GM08714 (cell line): ENCODE data around the gene ADAT2.

Experiments
- H3K4me3 ChIP-seq: fragments of 200-500 bp; sonication (Bioruptor generic); 2 replicates; pipeline ENCODE4 v1.5.1; 2014; ENCODE audit warnings: mild to moderate bottlenecking, low read length, inconsistent platforms
- ZNF274 ChIP-seq: IDR thresholded peaks from 2 replicates; pipeline ENCODE4 v1.6.1; 2012; ENCODE audit warnings: mild to moderate bottlenecking, low read depth, low read length

Gene ADAT2

DNA sequence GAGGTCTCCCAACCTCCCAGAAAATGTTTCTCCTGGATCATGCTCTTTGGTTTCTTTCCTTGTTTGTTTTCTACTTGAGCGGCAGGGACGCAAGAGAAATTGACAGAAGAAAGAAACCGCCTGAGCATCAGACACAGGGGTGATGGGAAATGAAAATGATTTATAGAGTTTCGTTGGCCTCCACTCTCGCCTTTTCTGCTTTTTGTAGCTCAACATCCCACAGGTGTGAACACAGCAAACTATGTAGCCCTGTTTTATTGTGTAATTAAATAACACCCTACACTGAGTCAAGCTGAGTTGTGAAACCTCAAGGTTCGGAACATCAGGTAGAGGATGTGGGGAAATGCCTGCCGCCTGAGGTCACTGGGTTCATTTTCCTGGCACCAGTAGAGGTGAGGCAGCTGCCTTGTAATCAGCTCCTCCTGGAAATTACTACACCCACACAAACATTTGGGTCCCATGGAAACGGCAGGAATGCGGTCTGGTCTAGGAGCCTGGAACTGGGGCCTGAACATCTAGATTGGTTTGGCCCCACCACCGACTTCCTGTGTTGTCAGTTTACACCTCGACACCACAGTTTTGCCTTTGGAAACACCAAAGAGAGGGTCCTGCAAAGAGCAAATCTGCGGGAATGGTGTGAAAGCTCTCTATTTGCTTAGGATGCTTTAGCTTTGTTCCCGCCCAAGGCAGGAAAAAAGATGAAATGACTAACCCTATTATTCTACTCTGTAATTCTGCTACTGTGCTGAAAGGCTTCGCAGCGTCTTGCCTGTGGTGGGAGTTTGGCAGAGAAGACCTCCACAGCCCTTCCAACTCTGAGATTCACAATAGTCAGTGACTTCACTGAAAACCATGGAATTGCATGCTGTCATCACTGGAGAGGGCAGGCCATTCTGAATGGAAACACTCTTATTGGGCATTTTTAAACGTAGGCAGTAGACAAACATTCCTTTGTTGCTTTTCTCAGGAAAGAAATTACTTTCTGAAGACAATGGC, 53.0 kb downstream of the ADAT2 start:
- H3K4me3 ChIP-seq = no peak overlapping the region
- TF ChIP-seq ZNF274 = no peak

DNA sequence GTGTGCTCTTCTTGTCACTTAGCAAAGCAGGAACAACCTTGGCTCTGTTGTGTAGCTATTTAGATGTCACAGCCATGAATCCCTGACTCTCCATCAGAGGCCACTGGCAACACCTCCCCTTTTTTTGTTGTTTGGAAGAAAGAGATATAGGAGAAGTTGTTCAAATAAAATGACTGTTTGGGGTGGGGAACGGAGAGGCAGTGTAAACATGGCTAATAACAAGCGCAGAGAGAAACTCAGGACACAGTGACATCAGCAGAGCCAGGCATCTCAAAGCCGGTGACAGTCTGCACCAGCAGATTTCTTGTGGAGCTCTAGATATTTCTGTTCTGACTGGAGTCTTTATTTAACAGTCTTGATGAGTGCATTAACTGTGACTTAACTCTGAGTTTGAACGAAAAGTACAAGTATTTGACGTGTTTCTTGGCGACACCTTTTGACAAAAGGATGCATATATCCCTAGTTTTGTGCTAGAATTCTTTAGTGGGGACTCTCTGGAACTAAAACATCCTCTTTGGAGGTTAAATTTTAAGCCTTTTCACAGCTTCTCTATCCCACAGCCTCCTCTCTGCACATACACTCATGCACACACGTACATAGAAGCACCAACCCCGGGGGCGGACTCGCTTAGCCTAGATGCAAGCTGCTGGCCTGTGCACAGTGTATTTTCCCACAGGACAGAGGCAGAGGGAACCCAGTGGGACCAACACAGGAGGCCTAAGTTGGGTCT, 53.8 kb downstream of the ADAT2 start:
- no peak overlapping the region for H3K4me3 ChIP-seq

DNA sequence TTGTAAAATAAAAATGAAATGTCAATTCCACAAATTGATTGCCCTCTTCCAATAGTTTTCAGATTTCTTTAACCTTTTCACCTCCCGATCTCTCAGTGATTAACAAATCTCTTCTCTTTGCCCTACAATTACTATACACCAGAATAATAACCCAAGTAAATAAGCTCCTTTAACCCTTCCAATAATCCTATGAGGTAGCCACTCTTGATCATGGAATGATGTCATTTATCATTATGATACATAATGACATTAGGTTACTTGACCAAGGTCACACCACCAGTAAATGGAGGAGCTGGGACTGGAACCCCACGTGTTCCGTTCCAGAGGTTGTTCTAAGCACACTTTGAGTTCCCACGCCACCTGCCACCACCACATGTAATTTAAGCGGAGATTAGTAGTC, 54.8 kb downstream of the ADAT2 start:
- no peak overlapping the region for H3K4me3 ChIP-seq
- no peak for TF ChIP-seq ZNF274

More for the DNA sequence above, 53.8 kb downstream of the ADAT2 start:
- no peak for TF ChIP-seq ZNF274

DNA sequence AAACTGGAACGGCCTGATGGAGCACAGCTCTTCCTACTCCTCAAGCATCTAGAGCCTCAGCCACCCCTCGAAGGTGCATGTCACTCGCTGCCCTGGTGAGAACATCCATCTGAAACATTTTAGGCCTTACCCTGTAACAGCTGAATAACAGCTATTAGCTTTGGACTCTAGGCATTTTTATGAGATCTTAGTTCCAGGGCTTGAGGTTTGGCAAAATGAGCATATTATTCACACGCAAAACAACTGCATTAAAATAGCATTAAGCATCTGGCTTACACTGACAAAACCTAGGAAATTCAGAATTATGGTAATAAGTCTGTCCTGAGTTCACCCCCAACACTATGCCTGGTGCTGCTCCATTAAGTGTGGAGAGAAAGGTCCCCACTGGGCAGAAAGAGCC, 56.1 kb downstream of the ADAT2 start:
- no peak overlapping the region for H3K4me3 ChIP-seq
- TF ChIP-seq ZNF274 = no peak

DNA sequence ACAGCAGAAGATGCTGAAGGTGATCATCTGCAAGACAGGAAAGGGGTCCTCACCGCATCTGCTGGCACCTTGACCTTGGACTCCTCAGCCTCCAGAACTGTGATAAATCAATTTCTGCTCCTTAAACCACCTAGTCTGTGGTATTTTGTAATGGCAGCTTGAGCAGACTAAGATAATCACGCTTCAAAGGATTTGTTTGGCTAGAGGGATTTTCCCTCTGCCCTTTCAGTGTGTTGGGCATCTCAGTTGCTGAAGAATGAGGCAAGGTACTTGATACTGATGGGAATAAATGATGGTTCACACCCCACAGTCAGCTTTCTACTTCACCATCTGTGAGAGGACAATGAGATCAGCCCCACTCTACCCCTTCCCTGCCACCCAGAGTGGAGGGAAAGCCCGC, 60.2 kb downstream of the ADAT2 start:
- no peak overlapping the region for H3K4me3 ChIP-seq
- no peak for TF ChIP-seq ZNF274

DNA sequence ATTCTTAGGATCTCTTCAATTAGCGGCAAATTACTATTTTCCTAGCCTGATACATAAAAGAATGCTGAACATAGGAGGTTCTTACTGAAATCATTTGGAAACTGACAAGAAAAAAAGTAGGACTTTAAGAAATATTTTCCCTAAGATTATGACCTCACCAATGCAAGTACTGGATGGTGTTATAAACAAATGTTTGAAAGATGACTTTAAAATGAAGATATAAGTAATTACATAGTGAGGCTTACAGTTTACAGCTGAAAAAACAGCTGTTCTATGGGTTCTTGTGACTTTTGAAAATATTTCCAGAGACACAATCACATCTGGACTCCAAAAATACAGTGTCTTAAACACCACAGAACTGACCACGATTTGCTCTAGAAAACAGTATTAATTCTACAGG, 64.9 kb downstream of the ADAT2 start:
- TF ChIP-seq ZNF274 = no peak
- H3K4me3 ChIP-seq = no peak overlapping the region

DNA sequence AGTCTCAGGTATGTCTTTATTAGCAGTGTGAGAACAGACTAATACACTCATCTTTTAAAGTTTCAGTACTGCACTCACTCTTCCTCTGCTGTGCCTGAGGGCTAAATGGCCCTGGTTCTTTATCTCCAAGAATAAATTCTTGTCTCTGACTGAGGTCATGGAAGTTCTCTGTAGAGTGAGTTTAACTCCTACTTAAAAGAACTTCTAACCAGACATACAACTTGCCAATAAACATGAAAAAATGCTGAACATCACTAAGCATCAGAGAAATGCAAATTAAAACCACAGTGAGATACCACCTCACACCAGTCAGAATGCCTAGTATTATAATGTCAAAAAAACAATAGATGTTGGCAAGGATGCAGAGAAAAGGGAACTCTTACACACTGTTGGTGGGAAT, 73.6 kb downstream of the ADAT2 start:
- no peak for TF ChIP-seq ZNF274
- no peak overlapping the region for H3K4me3 ChIP-seq

DNA sequence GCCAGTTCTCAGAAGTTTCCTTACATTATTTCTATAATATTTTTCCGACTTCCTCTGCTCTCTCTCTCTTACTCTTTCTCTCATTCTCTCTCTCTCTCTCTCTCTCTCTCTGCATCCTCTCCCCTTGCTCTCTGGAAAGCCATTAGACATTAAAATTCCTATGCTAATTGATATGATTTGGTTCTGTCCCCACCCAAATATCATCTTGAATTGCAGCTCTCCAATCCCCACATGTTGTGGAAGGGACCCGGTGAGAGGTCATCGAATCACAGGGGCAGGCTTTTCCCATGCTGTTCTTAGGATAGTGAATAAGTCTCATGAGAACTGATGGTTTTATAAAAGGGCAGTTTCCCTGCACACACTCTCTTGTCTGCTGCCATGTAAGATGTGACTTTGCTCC, 74.1 kb downstream of the ADAT2 start:
- no peak overlapping the region for H3K4me3 ChIP-seq
- no peak for TF ChIP-seq ZNF274

DNA sequence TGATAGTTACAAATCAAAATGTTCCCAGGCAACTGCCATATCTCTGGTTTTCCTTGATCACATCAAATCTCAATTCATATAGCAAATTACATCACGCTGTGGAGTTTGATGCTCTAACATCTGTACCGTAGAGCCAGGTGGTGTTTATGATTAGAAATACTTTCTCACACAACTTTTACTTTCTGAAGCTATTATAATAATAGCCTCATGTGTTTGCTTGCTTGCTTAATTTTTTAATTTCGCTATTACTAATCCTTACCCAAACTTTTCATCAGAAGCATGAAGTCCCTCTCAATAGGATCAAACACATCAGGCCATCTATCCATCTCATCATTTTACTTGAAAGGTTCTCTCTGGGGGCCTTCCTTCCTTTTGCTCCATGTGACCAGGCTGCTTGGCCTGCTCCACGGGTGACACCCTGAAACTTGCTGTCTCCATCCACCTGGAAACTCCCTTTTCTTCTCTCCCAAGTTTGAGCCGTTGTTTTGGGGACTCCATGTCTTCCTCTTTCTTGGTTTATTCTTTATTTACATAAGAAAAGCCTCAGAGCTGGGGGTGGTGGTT, 75.4 kb downstream of the ADAT2 start:
- no peak overlapping the region for H3K4me3 ChIP-seq
- TF ChIP-seq ZNF274 = no peak

DNA sequence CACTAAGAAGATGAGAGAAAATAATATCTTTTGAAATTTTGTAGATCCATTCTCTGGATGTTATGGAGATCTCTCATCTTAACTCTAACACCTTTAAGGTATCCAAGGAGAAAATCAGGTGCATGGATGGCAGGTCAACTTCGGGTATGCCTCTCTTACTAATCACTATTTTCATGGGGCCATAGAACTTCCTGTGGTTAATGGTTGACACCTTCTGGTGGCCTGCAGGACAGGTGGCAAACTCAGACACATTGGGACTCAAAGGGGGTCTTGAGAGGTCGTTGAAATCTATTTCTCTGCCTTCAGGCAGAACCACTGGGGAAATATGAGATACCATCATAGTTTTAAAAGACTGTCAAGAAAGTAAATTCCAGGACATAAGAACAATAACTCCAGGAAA, 76.5 kb downstream of the ADAT2 start:
- no peak for TF ChIP-seq ZNF274
- H3K4me3 ChIP-seq = no peak overlapping the region
